ENCODE data around the gene PLCH2.
"Not testable (repeated sequence)": the region's sequence is repeated elsewhere in the genome, so short reads cannot be mapped to it uniquely, and the experiment has no call there.

Gene PLCH2

DNA sequence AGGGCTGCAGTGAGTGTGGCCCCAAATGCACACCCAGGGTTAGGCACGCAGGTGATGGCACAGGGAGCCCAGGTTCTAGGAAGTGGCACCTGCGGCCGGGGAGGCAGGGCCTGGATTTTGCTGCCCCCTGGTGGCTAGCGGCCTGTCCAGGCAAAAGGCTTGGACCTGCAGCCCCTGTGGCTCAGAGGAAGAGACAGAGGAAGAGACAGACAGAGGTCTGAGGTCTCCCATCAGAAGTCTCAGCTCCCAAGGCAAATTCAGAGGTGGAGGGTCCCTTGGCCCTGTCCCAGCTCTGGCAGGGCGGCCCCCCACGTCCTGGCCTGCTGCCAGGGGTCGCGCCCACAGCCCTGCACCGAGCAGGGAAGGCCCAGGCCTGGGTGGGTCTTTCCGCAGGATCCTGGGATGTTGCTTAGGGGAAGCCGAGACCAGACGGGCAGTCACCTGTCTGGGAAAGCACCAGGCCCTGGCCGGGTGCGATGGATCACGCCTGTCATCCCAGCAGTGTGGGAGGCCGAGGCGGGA, 72.0 kb downstream of the PLCH2 start:
- DNase-seq = no peak

GRCh38 chr1:2549367-2550029, 73.4 kb downstream of the PLCH2 start:
- not testable (repeated sequence) for DNase-seq

- not testable (repeated sequence) for DNase-seq
Measured at GRCh38 chr1:2550309-2550861, 74.3 kb downstream of the PLCH2 start.

GRCh38 chr1:2551544-2551943, 75.5 kb downstream of the PLCH2 start:
- not testable (repeated sequence) for DNase-seq

GRCh38 chr1:2552189-2552588, 76.1 kb downstream of the PLCH2 start:
- no peak for DNase-seq

GRCh38 chr1:2553076-2553475, 77.0 kb downstream of the PLCH2 start:
- DNase-seq = not testable (repeated sequence)

GRCh38 chr1:2553871-2554620, 78.0 kb downstream of the PLCH2 start:
- DNase-seq = no peak

DNA sequence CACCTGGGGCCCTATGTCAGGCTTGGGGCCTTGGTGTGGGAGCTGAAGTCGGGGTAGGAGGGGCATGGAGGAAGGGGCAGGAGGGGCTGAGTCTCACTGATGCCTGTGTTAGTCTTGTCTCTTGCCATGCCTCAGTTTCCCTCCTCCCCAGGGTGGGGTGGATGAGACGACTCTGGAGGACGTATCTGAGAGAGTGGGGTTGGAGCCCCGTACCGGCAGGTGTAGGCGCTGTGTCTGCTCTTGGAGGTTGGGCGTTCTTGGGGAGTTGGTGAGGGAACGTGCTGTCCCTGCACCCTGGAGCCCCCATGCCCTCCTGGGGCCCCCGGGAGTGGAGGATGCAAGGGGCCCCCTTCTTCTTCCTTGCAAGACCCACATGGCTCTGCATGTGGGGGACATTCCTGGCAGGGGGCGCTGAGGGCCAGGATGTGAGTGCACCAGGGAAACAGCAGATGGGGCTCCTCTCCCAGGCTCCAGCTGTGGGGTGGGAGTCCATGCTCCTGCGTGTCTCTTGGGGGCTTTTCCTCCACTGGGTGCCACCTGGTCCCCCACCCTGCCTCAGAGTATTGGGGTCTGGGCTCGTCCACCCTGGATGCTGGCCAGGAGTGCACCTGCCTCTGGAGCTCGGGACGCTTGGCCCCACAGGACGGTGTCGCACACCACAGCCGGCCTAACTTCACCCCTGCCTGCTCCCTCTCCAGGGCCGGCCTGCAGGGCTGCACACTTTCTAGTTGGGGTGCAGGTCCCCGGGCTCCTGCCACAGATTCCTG, 78.7 kb downstream of the PLCH2 start:
- DNase-seq = no peak

Measured in SIG-M5 (cell line).